Loucy (cell line): Measurements from ENCODE around the gene RPUSD3.

ENCODE experiments used
- CTCF ChIP-seq: fragments of 200-600 bp; sonication (generic); conservative IDR thresholded peaks from 2 replicates; pipeline ENCODE4 v1.5.1; 2014; ENCODE audit warnings: mild to moderate bottlenecking, antibody characterized with exemption, low read length
- EZH2phosphoT487 ChIP-seq: fragments of 200-600 bp; IDR thresholded peaks from 2 replicates; pipeline ENCODE4 v1.6.1; 2018; ENCODE audit warnings: antibody characterized with exemption, mild to moderate bottlenecking, moderate library complexity, borderline replicate concordance

- TF ChIP-seq EZH2phosphoT487 = no peak
- no peak for TF ChIP-seq CTCF
Observed at GRCh38 chr3:9859530-9860025, 15.8 kb upstream of the RPUSD3 start.
